SKM-1 (cell line): Measurements from ENCODE around the gene C3orf20.

ENCODE experiments used
- DNase-seq: peaks from one replicate; lab custom pipeline; 2025; ENCODE audit not compliant: unreplicated experiment; lab: John Stamatoyannopoulos, UW

Gene C3orf20

GRCh38 chr3:14810070-14810791, 135.3 kb downstream of the C3orf20 start:
- DNase-seq: no peak

- no peak for DNase-seq
These were observed 136.1 kb downstream of the C3orf20 start for GRCh38 chr3:14810801-14811661.

GRCh38 chr3:14811684-14812083, 136.7 kb downstream of the C3orf20 start:
- no peak for DNase-seq

- no peak for DNase-seq
These were observed 137.4 kb downstream of the C3orf20 start for GRCh38 chr3:14812196-14812790.

- no peak for DNase-seq
These were observed 139.5 kb downstream of the C3orf20 start for GRCh38 chr3:14814411-14814871.

GRCh38 chr3:14816359-14816758, 141.4 kb downstream of the C3orf20 start:
- DNase-seq: no peak

GRCh38 chr3:14818804-14819500, 144.0 kb downstream of the C3orf20 start, which contains the start of gene FGD5:
TSS of gene FGD5 (plus strand) at chr3:14818962. CDS start at chr3:14819072, 110 bp downstream.
- no peak for DNase-seq

- no peak for DNase-seq
These were observed 144.7 kb downstream of the C3orf20 start for GRCh38 chr3:14819671-14820070.

- no peak for DNase-seq
These were observed 145.2 kb downstream of the C3orf20 start for GRCh38 chr3:14820156-14820555.

- DNase-seq: no peak
These were observed 146.2 kb downstream of the C3orf20 start for GRCh38 chr3:14821151-14821550.

- no peak for DNase-seq
These were observed 147.2 kb downstream of the C3orf20 start for GRCh38 chr3:14822134-14822533.
